DOHH2 (cell line): ENCODE data around the gene KCNH1.

ENCODE experiments used
- EZH2phosphoT487 ChIP-seq: fragments of 200-600 bp; sonication (generic); IDR thresholded peaks from 2 replicates; pipeline ENCODE4 v1.6.1; 2017; ENCODE audit warnings: borderline replicate concordance, mild to moderate bottlenecking, antibody characterized with exemption, low read length, moderate library complexity, mixed read lengths
- TF ChIP-seq, protein P1 (sequence below): fragments of 200-600 bp; sonication (generic); IDR thresholded peaks from one replicate; pipeline ENCODE4 v1.5.1; 2014; ENCODE audit warnings: antibody characterized with exemption, mild to moderate bottlenecking, low read depth, low read length; ENCODE audit not compliant: poor library complexity, severe bottlenecking

DNA sequence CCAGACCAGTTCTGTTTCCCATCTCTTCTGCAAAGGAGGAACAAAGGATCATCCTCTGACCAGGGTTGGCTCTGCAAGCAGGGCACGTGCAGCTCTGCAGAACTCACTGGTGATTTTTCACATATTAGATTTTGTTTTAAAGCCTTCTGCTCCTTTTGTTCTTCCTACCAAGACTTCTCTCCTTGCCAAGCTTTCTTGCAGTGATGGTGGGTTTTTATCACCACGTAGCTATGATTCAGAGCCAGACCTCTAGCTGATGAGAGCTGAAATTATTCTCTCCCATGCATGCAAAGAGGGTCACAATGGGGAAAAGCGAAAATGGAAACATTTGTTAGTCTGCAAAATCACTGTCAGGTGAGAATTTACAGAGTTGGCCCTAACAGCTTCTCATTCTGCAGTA is 225.2 kb downstream of the KCNH1 start:
- TF ChIP-seq, protein P1, sequence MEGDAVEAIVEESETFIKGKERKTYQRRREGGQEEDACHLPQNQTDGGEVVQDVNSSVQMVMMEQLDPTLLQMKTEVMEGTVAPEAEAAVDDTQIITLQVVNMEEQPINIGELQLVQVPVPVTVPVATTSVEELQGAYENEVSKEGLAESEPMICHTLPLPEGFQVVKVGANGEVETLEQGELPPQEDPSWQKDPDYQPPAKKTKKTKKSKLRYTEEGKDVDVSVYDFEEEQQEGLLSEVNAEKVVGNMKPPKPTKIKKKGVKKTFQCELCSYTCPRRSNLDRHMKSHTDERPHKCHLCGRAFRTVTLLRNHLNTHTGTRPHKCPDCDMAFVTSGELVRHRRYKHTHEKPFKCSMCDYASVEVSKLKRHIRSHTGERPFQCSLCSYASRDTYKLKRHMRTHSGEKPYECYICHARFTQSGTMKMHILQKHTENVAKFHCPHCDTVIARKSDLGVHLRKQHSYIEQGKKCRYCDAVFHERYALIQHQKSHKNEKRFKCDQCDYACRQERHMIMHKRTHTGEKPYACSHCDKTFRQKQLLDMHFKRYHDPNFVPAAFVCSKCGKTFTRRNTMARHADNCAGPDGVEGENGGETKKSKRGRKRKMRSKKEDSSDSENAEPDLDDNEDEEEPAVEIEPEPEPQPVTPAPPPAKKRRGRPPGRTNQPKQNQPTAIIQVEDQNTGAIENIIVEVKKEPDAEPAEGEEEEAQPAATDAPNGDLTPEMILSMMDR, result no peak
- no peak for TF ChIP-seq EZH2phosphoT487
